NCI-H345 (cell line): ENCODE measurements around the gene VAV1.

Experiments
- DNase-seq: peaks from one replicate; lab custom pipeline; 2025; lab: John Stamatoyannopoulos, UW

The VAV1 gene

DNA sequence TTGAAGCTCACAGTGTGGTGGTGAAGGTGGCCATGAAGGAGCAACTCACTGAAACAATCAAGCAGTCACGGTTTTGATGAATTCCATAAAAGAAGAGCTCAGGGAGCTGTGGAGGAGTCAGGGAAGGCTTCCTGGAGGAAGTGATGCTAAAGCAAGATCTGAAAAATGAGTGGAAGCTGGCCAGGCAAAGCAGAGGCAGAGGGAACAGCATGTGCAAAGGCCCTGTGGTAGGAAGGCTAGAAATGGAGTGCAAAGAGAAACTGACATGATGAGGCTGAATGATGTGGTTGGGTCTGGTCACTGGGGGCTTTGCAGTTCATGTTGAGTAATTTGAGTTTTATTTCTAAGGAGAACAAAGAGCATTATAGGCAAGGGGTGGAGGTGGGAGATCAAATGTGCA is 121.8 kb downstream of the VAV1 start:
- no peak for DNase-seq

- no peak for DNase-seq
Observed at GRCh38 chr19:6903446-6903845, 130.9 kb downstream of the VAV1 start.

- DNase-seq, result no peak
Observed at GRCh38 chr19:6906559-6907060, 134.1 kb downstream of the VAV1 start.
